SK-N-MC (cell line): ENCODE measurements around the gene POLRMT.
"Not testable (repeated sequence)": the region's sequence is repeated elsewhere in the genome, so short reads cannot be mapped to it uniquely, and the experiment has no call there.

Experiments
- EZH2 ChIP-seq: fragments of 200-600 bp; sonication (generic); IDR thresholded peaks from one replicate; pipeline ENCODE4 v1.6.1; 2017; ENCODE audit warnings: antibody characterized with exemption
- POLR2AphosphoS5 ChIP-seq: IDR thresholded peaks from 2 replicates; pipeline ENCODE4 v1.6.1; 2012; ENCODE audit warnings: mild to moderate bottlenecking, low read depth, low read length, borderline replicate concordance

DNA sequence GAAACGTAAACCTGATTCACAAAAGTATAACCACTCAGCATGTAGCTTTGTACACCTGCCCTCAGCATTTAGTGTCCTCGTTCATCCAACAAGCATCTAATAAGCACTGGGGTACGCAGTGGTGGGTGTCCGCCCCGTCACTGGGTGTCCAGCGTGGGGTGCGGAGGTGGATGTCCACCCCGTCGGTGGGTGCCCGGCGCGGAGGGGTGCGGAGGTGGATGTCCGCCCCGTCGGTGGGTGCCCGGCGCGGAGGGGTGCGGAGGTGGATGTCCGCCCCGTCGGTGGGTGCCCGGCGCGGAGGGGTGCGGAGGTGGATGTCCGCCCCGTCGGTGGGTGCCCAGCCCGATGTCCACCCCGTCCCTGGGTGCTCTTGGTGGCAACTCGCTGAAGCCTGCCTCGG lies 48.2 kb downstream of the POLRMT start:
- TF ChIP-seq POLR2AphosphoS5, EZH2: not testable (repeated sequence)
